HUES48 (cell line): ENCODE measurements around the gene SLC6A19.

ENCODE experiments used
- H3K27ac ChIP-seq: one replicate; pipeline ENCODE4 v1.7.0; 2013; ENCODE audit warnings: low read depth, low read length, inconsistent platforms
- H3K27me3 ChIP-seq: 2 replicates; pipeline ENCODE4 v1.6.1; 2013; ENCODE audit warnings: mild to moderate bottlenecking, low read length; ENCODE audit not compliant: control insufficient read depth, insufficient read depth
- H3K36me3 ChIP-seq: 2 replicates; pipeline ENCODE4 v1.6.1; 2013; ENCODE audit warnings: low read length; ENCODE audit not compliant: control insufficient read depth, insufficient read depth
- H3K4me1 ChIP-seq: 2 replicates; pipeline ENCODE4 v1.6.1; 2013; ENCODE audit warnings: mild to moderate bottlenecking, low read length; ENCODE audit not compliant: control insufficient read depth, insufficient read depth
- H3K4me3 ChIP-seq: 2 replicates; pipeline ENCODE4 v1.5.1; 2013; ENCODE audit warnings: mild to moderate bottlenecking, low read depth, low read length
- H3K9ac ChIP-seq: 2 replicates; pipeline ENCODE4 v1.6.1; 2013; ENCODE audit warnings: mild to moderate bottlenecking, low read depth, low read length, moderate library complexity
- H3K9me3 ChIP-seq: 2 replicates; pipeline ENCODE4 v1.6.1; 2013; ENCODE audit warnings: low read length; ENCODE audit not compliant: control insufficient read depth, insufficient read depth

The SLC6A19 gene

DNA sequence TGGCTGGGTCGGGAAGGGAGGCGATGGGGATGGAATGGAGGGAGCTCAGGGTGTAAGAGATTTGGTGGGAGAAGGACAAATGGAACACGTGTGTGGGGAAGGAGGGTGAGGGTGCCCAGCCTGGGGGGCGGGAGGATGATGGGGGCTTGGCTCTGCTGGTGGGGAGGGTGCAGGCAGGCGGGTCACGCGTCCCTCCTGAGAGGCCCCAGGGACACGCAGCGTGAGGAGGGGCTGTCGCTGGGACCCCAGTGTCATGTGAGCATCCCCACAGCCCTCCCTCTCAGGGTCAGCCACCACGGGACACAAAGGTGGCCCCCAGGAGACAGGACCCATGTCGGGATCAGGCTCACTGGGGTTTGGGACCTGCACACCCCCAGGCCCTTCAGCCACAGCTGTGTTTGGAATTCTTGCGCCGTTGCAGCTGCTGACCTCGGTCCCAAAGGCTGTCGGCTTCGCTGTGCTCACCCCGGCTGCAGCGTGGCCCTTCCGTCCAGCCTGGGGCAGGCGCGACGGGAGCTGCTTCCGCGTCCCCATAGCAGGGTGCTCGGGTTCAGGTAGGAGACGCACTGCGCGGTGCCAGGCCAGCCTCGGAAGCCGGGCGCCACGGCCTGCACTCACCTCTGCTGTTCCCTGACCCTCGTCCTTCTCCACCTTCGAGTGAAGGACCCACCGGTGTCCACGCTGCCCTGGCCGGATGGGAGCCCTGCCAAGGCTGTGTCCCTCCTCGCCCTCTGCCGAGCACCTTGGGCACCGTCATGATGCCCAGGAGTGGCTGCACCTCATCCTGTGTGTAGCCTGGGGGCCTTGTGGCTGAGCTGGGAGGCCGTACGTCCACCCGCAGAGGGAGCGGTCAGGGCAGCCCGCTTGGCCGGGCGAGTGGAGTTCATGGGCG, 5.4 kb downstream of the SLC6A19 start:
- no peak overlapping the region for H3K4me3 ChIP-seq
- no peaks in the 10 kb centered on the region for H3K27me3 ChIP-seq
- H3K27ac ChIP-seq = no peak overlapping the region
- no peaks in the 10 kb centered on the region for H3K9me3 ChIP-seq
- no peak overlapping the region for H3K9ac ChIP-seq
- peaks cover 3% of the 10 kb centered on the region; the same call in 1 of the 2 replicates for H3K4me1 ChIP-seq
- H3K36me3 ChIP-seq = no peaks in the 10 kb centered on the region

DNA sequence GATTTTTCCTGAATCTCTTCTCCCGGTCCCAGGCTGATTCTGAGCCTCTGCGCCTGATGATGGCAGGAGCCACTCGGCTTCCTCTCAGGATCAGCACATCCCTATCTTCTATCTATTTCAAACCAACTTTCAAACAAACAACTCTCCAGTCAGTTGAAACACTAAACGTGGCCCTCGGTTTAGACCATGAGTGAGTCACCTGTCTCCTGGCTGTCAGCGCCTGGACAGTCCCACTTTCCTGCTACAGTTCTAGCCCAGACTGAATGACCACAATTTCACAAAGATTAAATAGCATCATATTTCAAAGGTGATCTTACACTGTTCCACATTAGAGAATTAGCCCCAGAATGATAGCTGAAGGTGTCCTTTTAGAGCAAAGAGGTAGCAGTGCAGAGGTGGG, 6.2 kb downstream of the SLC6A19 start:
- no peak overlapping the region for H3K4me3 ChIP-seq
- H3K9ac ChIP-seq = no peak overlapping the region
- H3K27me3 ChIP-seq = no peaks in the 10 kb centered on the region
- no peaks in the 10 kb centered on the region for H3K36me3 ChIP-seq
- no peaks in the 10 kb centered on the region for H3K9me3 ChIP-seq
- H3K4me1 ChIP-seq = peaks cover 3% of the 10 kb centered on the region; the same call in 1 of the 2 replicates
- H3K27ac ChIP-seq = no peak overlapping the region

DNA sequence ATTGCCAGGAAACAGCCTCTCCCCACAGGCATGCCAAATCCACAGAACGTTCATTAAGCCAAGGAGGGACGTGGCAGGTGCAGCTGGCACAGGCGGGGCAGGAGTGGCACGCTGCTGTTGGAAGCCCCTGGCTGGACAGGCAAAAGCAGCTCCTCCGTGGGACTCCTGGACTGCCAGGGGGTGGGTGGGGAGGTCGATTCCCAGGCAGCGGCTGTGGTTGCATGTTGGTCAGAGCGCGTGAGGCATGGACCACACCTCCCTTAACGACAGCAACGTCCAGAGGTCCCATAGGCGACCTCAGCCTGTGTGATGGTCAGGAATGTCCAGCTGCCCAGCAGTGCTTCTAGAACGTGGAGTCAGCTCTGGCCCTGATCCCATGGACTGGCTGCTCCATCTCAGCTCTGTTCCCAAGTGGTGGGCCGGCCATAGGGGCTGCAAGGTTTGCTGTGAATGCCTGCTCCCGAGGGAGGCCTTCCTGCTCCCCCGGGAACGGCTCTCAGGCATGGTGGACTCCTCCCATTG, 6.9 kb downstream of the SLC6A19 start:
- Histone ChIP-seq H3K9me3 (no peaks in the 10 kb centered on the region), H3K27ac (no peak overlapping the region), H3K4me1 (peaks cover 3% of the 10 kb centered on the region; the same call in 1 of the 2 replicates), H3K4me3 (no peak overlapping the region), H3K9ac (no peak overlapping the region), H3K27me3 (no peaks in the 10 kb centered on the region), H3K36me3 (no peaks in the 10 kb centered on the region)

DNA sequence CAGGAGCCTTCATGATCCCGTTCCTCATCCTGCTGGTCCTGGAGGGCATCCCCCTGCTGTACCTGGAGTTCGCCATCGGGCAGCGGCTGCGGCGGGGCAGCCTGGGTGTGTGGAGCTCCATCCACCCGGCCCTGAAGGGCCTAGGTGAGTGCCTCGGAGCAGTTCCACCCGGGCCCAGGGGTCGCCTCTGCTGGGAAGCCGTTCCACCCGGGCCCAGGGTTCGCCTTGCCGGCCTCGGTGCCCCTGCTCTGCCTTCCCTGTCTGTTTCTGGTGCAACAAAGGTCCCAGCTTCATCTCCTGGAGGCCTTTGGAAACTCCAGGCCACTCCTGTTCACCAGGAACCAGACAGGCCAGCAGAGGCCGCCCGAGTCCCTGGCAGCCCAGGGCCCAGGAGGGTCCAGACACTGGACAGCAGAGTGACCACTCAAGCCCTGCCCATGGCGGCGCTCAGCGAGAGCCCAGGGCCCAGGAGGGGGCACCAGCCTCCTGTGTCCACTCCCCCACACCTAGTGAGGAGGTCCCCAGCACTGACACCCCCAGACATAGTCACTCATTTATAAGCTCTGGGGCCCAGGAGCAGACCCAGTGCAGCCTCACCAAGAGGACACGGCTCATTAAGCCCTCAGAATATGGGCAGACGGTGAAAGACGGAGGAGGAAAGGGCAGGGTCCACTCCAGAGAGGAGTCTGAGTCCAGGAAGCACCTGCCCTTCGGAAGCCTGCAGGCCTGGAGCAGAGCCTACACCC, 7.5 kb downstream of the SLC6A19 start:
- Histone ChIP-seq H3K36me3 (no peaks in the 10 kb centered on the region), H3K27me3 (no peaks in the 10 kb centered on the region), H3K9me3 (no peaks in the 10 kb centered on the region), H3K4me3 (no peak overlapping the region), H3K9ac (no peak overlapping the region), H3K4me1 (peaks cover 3% of the 10 kb centered on the region; the same call in 1 of the 2 replicates), H3K27ac (no peak overlapping the region)

- no peaks in the 10 kb centered on the region for H3K36me3 ChIP-seq
- no peak overlapping the region for H3K9ac ChIP-seq
- peaks cover 3% of the 10 kb centered on the region; the same call in 1 of the 2 replicates for H3K4me1 ChIP-seq
- H3K9me3 ChIP-seq = no peaks in the 10 kb centered on the region
- no peak overlapping the region for H3K4me3 ChIP-seq
- H3K27me3 ChIP-seq = no peaks in the 10 kb centered on the region
- no peak overlapping the region for H3K27ac ChIP-seq
These were observed 8.1 kb downstream of the SLC6A19 start for GRCh38 chr5:1209489-1209852.

DNA sequence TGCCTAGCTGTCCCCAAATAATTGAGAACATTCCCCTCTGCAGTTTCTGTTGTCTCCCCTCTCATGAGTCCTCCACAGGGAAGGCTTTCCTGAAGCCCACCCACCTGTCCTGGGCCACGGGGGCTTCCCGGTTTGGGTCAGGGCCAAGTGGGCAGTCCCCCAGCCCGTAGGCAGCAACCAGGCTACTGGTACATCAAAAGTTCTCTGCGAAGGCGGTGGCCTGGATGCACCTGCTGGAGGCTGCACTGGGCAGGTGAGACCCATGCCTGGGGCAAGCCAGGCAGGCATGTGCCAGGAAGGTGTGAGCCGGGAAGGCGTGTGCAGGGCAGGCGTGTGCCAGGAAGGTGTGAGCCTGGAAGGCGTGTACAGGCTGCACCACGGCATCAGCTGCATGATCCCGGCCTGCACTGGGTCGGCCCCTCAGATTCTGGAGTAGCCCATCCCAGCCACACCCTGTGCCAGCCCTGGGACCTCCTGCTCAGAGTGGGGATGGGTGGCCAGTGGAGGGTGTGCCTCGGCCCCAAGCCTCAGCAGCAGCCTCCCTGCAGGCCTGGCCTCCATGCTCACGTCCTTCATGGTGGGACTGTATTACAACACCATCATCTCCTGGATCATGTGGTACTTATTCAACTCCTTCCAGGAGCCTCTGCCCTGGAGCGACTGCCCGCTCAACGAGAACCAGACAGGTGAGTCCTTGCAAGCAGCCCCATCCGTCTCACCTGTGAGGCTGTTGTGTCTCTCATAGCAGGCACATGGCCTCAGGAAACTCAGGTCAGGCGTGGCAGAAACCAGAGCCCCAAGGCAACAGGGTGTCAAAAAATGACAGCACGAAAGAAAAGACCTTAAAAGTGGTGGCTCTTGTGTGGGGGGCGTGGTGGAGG, 8.7 kb downstream of the SLC6A19 start:
- H3K27ac ChIP-seq = no peak overlapping the region
- H3K4me3 ChIP-seq = no peak overlapping the region
- H3K9me3 ChIP-seq = no peaks in the 10 kb centered on the region

GRCh38 chr5:1210832-1211251, 9.4 kb downstream of the SLC6A19 start:
- no peaks in the 10 kb centered on the region for H3K36me3 ChIP-seq
- no peaks in the 10 kb centered on the region for H3K4me1 ChIP-seq
- no peaks in the 10 kb centered on the region for H3K27me3 ChIP-seq
- no peak overlapping the region for H3K27ac ChIP-seq
- no peaks in the 10 kb centered on the region for H3K9me3 ChIP-seq
- H3K9ac ChIP-seq = no peak overlapping the region
- H3K4me3 ChIP-seq = no peak overlapping the region

More for the DNA sequence above, 8.7 kb downstream of the SLC6A19 start:
- H3K36me3 ChIP-seq = no peaks in the 10 kb centered on the region
- no peaks in the 10 kb centered on the region; the same call in 1 of the 2 replicates for H3K4me1 ChIP-seq
- H3K9ac ChIP-seq = no peak overlapping the region
- no peaks in the 10 kb centered on the region for H3K27me3 ChIP-seq

DNA sequence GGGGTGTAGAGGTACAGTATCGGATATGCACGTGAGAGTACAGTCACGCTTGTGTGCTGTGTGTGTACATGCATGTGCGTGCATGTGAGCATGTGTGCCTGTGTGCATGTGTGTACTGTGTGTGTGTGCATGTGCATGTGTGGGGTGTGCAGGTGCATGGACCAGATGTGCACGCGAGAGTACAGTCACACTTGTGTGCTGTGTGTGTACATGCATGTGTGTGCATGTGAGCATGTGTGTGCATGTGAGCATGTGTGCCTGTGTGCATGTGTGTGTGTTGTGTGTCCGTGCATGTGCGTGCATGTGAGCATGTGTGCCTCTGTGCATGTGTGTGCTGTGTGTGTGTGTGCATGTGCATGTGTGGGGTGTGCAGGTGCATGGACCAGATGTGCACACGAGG, 10.3 kb downstream of the SLC6A19 start:
- Histone ChIP-seq H3K4me3 (no peak overlapping the region), H3K9me3 (no peaks in the 10 kb centered on the region), H3K9ac (no peak overlapping the region), H3K36me3 (no peaks in the 10 kb centered on the region), H3K4me1 (no peaks in the 10 kb centered on the region), H3K27me3 (no peaks in the 10 kb centered on the region), H3K27ac (no peak overlapping the region)

GRCh38 chr5:1212271-1212670, 10.9 kb downstream of the SLC6A19 start:
- H3K4me1 ChIP-seq = no peaks in the 10 kb centered on the region
- no peaks in the 10 kb centered on the region for H3K27me3 ChIP-seq
- H3K4me3 ChIP-seq = no peak overlapping the region
- no peak overlapping the region for H3K27ac ChIP-seq
- H3K9ac ChIP-seq = no peak overlapping the region
- H3K9me3 ChIP-seq = no peaks in the 10 kb centered on the region
- no peaks in the 10 kb centered on the region for H3K36me3 ChIP-seq

GRCh38 chr5:1212881-1213280, 11.5 kb downstream of the SLC6A19 start:
- Histone ChIP-seq H3K9me3 (no peaks in the 10 kb centered on the region), H3K27ac (no peak overlapping the region), H3K27me3 (no peaks in the 10 kb centered on the region), H3K36me3 (no peaks in the 10 kb centered on the region), H3K9ac (no peak overlapping the region), H3K4me1 (no peaks in the 10 kb centered on the region), H3K4me3 (no peak overlapping the region)
